GM10847 (cell line): ENCODE measurements around the gene CA11.
A peak's percentile ranks its signal among the peaks of the same experiment; 100 is the strongest.

Source experiments
- POLR2A ChIP-seq: IDR thresholded peaks from 2 replicates; pipeline ENCODE4 v1.6.1; 2011; ENCODE audit not compliant: insufficient read length; ENCODE audit errors: extremely low read depth

The CA11 gene

DNA sequence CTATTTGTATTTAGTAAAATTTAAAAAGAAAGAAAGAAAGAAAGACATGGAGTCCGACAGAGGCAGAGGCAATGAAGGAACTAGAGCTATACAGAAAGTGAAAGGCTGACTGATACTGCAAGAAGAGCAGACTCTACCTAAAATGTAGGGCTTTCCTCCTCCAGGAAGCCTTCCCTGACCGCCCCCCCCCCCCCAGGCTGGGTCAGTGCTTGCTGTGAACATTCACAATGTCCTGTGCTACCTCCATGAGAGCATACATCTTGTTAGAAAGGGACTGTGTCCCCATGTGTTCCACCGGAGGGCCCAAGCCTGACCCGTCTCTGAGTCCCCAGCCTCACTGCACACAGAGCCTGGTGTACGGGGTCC lies 5.7 kb upstream of the CA11 start:
- no peak for TF ChIP-seq POLR2A

DNA sequence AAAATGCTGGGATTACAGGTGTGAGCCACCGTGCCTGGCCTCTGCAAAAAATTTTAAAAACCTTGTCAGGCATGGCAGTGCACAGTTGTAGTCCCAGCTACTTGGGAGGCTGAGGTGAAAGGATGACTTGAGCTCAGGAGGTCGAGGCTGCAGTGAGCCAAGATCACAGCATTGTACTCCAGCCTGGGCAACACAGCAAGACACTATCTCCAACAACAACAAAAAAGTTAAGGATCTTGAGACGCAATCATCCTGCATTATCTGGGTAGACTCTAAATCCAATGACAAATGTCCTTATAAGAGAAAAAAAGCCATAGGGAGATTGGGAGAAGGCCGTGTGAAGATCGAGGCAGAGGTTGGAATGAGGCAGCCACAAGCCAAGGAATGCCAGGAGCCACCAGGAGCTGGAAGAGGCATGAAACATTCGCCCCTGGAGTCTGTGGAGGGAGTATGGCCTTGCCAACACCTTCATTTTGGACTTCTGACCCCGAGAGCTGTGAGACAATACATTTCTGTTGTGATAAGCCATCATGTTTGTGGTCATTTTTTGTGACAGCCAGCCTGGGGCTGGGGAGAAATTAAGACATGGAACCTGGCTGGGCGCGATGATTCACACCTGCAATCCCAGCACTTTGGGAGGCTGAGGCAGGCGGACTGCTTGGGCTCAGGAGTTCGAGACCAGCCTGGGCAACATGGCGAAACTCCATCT lies 5.1 kb upstream of the CA11 start:
- no peak for TF ChIP-seq POLR2A

DNA sequence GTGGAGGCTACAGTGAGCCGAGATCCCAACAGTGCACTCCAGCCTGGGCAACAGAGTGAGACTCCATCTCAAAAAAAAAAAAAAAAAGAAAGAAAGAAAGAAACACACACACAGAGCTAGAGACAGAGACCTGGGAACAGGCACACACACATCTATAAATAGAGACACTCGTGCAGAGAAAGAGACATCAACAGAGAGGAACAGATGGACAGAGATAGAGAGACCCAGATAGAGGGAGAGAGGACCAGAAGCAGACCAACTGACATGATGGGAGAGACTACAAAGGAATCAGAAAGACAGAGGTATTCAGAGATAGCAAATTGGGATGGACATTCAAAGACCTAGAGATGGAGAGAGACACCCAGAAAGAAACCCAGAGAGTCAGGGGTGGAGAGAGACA lies 2.1 kb upstream of the CA11 start:
- TF ChIP-seq POLR2A, result no peak

DNA sequence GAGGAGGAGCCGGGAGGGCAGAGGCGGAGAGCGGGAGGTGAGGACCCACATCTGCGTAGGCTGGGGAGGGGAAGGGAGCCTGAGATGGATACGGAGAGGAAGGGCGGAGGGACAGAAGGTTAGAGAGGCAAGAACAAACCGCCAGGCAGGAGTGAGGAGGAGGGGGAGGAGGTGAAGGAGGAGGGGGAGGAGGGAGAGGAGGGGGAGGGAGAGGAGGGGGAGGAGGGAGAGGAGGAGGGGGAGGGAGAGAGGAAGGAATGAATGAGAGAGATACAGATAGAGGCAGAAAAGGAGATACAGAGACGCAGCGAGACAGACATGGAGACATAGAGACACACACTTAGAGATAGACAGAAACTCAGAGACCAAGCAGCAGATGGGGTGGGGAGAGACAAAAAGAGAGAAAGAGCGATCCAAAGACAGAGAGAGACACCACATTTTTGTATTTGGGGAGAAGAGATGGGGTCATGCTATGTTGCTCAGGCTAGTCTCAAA lies 782 bp upstream of the CA11 start:
- peak; percentile 20 for TF ChIP-seq POLR2A

DNA sequence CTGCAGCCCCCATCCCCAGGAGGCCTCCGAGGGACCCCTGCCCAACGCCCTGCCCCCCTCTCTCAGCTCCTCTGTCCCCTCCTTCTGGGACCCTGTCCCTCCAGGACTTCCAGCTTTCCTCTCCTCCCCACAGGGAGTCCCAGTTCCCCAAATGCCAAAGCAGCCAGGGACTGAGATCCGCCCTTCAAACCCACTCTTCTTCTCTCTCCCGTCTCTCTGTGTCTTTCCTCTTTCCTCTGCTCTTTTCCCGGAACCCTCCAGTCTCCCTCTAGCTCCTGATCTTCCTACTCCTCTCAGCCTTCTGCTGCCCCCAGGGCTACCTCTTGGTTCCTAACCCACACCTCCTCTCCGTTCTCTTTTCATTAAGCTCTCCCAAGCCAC lies 377 bp downstream of the CA11 start:
- TF ChIP-seq POLR2A, result no peak

DNA sequence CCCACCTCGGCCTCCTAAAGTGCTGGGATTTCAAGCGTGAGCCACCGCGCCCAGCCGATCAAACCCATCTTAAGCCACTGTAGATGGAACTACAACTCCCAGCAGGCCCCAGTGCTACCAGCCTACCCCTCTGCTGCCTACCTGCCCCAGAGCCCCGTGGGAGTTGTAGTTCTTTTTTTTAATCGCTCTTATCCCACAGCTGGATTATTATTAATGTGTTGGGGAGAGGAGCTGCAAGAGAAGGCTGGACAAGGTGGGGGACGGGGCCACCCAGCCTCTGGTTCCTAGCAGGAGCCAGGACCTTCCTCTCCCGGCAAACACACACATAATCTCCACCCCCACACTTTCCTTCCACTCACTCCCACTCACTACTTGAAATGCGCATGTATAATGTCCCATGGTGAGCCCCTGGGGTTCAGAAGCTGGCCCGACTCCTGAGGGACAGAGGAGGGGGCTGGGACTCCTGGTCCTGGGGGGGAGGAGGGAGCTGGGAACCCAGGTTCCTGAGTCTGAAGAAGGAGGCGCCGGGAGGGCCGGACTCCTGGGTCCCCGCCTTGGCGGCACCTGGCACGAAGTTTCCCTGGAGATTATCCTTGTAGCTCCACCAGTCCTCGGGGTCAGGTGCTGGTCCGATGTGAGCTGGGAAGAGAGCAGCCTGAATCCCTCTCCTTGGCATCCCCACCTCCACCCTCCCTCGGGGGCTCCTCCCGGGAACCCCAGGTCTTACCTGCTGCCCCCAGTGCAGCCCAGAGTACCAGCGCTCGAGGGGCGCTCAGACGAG lies 958 bp downstream of the CA11 start:
- TF ChIP-seq POLR2A, result no peak

DNA sequence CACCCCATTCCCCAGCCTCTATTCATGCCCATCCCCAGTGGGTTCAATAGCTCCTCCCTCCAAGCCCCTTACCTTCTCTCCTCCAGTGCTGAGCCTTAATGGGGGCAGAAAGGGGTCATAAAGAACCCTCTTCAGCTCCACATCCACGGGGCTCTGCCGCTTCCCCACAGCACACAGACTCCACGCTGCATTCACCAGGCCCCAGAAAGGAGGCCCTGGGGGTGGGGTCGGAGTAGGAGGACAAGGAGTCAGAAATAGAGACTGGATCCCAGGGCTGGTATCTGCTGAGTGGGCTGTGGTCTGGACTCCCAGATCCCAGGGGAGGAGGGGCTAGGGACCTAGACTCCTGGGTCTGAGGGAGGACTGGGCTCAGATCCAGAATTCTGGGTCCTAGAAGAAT lies 1.6 kb downstream of the CA11 start:
- no peak for TF ChIP-seq POLR2A

DNA sequence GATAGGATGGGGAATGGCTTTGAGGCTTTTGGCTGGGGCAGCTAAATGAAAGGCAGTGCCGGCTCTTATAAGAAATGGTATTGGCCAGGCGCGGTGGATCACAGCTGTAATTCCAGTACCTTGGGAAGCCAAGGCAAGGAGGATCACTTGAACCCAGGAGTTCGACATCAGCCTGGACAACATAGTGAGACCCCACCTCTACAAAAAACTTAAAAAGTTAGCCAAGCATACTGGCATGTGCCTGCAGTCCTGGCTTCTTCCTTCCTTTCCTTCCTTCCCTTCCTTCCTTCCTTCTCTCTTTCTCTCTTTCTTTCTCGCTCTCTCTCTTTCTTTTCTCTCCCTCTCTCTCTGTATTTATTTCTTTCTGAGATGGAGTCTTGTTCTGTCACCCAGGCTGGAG lies 3.1 kb downstream of the CA11 start:
- no peak for TF ChIP-seq POLR2A

DNA sequence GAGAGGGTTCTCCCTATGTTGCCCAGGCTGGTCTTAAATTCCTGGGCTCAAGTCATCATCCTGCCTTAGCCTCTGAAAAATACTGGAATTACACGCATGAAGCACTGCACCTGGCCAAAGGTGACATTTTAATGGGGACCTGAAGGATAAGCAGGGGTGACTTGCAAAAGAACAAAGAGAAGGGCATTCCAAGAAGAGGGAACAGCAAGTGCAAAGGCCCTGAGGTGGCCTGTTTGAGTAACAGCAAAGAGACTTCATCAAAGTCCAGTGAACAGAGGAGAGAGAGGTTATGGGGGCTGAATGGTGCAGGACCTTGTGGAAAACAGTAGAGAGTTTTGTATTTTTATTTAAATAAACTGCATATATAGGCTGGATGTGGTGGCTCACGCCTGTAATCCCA lies 4.1 kb downstream of the CA11 start:
- TF ChIP-seq POLR2A, result no peak

DNA sequence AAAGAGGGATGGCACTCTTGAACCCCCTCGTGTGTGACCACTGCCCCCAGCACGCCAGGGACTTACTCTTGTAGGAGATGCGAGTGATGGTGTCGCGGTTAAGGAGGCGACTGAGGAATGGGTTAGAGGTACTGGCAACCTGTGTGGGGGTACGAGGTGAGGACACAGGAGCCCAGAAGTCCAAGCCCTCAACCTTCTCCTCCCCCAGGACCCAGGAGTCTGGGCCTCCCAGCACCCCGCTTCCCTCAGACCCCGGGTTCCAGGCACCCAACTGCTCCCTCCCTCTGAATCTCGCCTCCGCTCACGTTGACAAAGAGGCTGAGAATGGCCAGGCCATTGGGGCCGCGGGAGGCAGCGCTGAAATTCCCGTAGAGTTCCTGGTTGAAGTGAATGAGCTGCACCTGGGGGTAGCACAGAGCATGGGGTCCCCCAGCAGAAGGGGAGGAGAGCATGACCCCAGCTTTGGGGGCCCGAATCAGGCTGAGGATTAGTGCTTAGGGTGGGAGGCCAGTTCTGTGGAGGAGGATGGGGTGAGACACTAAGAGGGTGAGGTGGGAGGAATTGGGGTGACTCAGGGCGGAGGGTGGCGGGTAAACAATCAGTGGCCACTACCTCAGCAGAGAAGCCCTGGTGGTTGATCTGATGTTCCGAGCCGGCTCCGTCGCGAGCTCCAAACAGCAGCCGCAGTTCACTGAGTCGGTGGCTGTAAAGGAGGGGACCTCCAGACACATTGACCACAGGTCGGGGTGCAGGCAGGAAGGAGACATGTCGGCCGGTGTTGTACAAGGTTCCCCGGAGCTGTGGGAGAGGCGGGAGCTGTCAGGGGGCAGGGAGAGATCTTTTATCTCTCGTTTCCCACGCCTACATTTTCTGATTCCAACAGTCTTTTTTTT lies 6.3 kb downstream of the CA11 start:
- no peak for TF ChIP-seq POLR2A

DNA sequence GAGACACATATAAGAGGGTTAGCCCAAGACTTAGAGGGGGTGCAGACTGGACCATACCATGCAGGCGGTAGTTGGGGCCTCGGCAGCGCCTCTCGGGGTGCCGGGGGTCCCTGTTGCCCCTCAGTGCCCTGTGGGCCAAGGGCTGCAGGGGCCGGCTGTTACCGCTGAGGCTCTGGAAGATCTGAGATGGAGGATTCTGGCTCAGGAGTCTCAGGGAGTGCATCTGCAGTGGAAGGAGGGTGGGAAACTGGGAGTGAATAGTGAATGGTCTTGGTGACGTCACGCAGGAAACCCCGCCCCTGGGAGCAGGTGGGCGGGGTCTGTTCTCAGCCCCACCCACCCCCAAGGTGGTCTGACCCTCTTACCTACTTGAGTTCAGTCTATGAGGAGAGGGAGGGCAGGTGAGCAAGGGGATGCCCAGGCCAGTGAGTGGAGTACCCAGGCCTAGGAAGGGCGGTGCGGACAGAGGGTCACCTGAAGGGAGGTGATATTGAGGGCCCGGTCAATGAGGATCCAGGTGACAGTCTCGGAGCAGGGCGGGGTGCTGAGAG lies 7.1 kb downstream of the CA11 start:
- TF ChIP-seq POLR2A, result no peak

DNA sequence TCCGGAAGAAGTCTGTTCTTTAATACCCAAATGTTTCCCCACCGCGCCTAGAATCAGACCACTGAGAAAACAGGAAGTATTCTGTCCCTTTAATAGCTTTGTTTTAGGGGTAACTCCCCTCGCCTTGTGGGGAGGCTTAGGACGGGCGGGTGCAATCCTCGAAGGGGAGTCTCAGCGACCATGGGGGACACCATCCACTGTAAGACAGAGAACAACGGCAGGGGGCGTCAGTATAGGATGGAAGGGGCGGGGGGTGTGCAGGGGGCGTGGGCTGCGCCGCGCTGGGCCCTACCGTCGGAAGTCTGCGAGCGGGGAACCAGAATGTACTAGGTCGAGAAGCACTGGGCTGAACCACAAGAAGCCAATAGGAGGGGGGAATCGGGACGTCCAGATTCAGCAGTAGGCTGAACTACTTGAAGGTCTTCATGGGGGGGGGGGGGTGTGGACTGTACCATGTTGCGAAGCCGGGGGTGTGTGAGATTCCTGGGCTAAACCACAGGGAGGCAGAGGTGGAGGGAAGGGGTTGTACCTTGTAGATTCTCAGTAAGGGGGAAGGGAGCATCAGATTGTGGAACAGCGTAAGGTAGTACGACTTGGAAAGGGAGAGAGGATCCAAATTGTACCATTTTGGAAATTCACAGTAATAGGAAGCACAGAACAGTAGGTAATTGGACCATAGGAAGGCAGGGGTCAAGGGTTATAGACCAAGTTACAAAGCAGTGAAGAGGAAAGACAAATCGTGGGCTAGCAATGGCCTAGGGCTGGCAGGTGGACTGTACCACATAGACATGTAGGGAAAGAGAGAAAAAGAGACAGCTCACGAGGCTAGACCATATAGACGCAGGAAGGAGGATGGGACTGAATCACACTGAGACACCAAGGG lies 7.8 kb downstream of the CA11 start:
- TF ChIP-seq POLR2A, result peak; percentile 28

DNA sequence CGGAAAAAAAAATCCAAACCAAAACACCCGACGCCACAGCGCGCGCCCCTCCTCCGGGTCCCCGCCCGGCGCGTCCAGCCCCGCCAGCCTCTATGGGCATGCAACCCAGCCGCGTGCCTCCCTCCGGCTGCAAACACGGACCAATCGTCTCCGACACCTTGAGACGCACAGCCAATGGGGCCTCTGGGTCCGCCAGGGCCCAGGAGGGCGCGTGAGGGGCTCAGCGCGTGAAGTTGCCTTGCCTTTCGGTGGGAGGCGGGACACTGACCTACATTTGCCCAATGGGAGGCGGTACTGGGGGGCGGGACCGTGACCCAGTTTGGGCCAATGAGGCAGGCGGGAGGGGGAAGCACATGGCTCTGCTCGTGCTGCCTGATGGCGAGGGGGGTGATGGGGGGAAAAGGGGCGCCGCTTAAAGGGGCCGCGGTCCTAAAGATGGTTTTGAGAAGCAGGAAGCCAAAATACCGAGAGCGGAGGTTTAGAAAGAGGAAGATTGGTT lies 8.5 kb downstream of the CA11 start:
- TF ChIP-seq POLR2A, result no peak

DNA sequence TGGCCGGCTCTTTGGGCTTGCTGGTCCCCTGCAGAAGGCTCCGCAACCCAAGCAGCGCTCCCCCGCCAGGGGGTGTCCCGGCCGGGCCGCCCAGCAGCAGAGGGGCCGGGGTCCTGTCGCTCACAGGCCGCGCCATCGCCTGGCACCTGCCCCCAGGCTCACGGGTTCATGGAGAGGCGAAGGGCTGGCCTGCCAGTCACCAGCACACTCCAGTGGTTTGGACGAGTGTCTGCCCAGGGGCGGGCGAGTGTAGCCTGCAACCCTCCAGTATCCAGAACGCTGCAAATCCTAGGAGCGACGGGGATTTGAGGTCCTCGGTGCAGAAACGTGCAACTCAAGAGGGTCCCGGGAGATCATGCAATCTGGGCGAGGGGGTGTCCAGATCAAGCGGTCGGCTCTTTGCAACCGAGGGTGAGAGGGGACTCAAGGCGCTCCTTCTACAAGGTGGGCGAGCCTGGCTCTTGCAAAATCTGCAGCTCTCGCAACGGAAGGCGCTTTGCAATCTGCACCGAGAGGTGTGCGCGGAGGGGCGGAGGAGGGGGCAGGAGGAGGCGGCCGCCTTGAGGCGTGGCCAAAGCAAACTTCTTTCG lies 9.0 kb downstream of the CA11 start, which contains the start of gene DBP:
DBP (minus strand) TSS at position 521 of the 590 bp plus-strand sequence; CDS start at position 136, 385 bp downstream.
- TF ChIP-seq POLR2A, result no peak
